ENCODE results near the gene B3GNT8. TPM values are rescaled to one million over a fixed set of nuclear protein-coding genes. Genes with fewer than 3 reads are reported as not detected.
A peak's percentile ranks its signal among the peaks of the same experiment; 100 is the strongest.

B3GNT8 gene
- total RNA-seq, 2 donors from 2014 or later, result 3.9 to 4.7 TPM

- Histone ChIP-seq H3K36me3 (ENCODE audit: control insufficient read depth, insufficient read depth, low read length) (peaks cover 7% of the 10 kb centered on the region), H3K9ac (ENCODE audit: extremely low read depth, low read length, poor library complexity, severe bottlenecking) (peak within 1 kb of the TSS; percentile 96), H3K4me1 (ENCODE audit: control insufficient read depth, insufficient read depth, low read length) (no peaks in the 10 kb centered on the region), H3K4me3 (ENCODE audit: low read length) (peak within 1 kb of the TSS; percentile 98), H3K27me3 (ENCODE audit: control insufficient read depth, insufficient read depth, low read length, poor library complexity, severe bottlenecking) (no peaks in the 10 kb centered on the region), H3K27ac (ENCODE audit: low read depth, low read length) (peak within 1 kb of the TSS; percentile 90), H3K9me3 (ENCODE audit: control insufficient read depth, low read length) (no peaks in the 10 kb centered on the region)
- Mint-ChIP-seq H3K4me3 (no peak within 1 kb of the TSS), H3K4me1 (peaks cover 6% of the 10 kb centered on the region), H3K36me3 (ENCODE audit: low read depth) (peaks cover 15% of the 10 kb centered on the region), H3K27me3 (ENCODE audit: insufficient read depth) (peaks cover 18% of the 10 kb centered on the region), H3K9me3 (no peaks in the 10 kb centered on the region), H3K27ac (no peak within 1 kb of the TSS)
- peak; percentile 98 for DNase-seq
- TF ChIP-seq CTCF (conservative IDR thresholded peaks at IDR 0.05), result peak; percentile 68
- WGBS, 2 experiments (ENCODE audit: insufficient coverage in 1 of 2, insufficient read length in 1 of 2), result 2% methylated on average over 35 to 40 of the region's 40 CpGs
Observed at GRCh38 chr19:41439441-41440222, 12.5 kb upstream of the B3GNT8 start, which contains the start of gene DMAC2. Gene DMAC2, minus strand, starts transcription at chr19:41439912. Its CDS starts 13 bp downstream, at chr19:41439899.

DNA sequence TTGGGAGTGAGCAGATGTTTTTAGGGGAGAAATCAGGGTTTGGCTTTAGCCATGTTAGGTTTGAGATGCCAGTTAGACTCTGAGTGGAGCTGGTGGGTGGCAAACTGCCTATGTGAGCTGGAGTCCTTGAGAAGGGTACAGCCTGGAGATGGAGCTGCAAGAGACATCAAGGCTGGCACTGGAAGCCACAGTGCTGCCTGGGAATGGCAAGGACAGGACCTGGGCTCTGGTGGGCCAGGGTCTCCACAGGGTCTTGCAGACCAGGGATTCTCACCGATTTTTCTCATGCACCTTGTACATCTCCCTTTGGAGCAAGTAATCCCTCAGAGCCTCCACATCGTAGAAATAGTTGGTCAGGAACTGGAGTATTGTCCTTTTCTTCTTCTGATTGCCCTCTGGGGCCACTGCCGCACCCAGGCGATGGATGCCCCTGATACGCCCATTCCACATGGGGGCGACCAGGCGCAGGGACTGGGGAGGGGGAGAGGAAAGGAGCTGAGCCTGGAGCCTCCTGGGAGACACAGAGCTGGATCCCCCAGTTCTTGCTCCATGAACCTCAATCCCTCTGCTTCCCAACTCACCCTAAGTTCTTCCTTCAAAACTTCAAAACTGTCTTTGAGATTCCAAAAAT is 10.9 kb upstream of the B3GNT8 start:
- Mint-ChIP-seq H3K4me1 (peaks cover 6% of the 10 kb centered on the region), H3K4me3 (no peak overlapping the region), H3K27ac (no peak overlapping the region), H3K27me3 (ENCODE audit: insufficient read depth) (peaks cover 7% of the 10 kb centered on the region), H3K9me3 (no peaks in the 10 kb centered on the region), H3K36me3 (ENCODE audit: low read depth) (peaks cover 19% of the 10 kb centered on the region)
- no peak overlapping the region for H3K4me3 ChIP-seq (ENCODE audit: low read length)
- no peak for TF ChIP-seq CTCF (conservative IDR thresholded peaks at IDR 0.05)
- no peaks in the 10 kb centered on the region for H3K4me1 ChIP-seq (ENCODE audit: control insufficient read depth, insufficient read depth, low read length)
- H3K9me3 ChIP-seq (ENCODE audit: control insufficient read depth, low read length), result no peaks in the 10 kb centered on the region
- 88 to 94% methylated on average over 2 to 7 of the region's 7 CpGs for WGBS, 2 experiments (ENCODE audit: insufficient coverage in 1 of 2, insufficient read length in 1 of 2)
- H3K9ac ChIP-seq (ENCODE audit: extremely low read depth, low read length, poor library complexity, severe bottlenecking), result no peak overlapping the region
- H3K27ac ChIP-seq (ENCODE audit: low read depth, low read length), result no peak overlapping the region
- peak; percentile 38 for DNase-seq
- H3K36me3 ChIP-seq (ENCODE audit: control insufficient read depth, insufficient read depth, low read length), result peaks cover 12% of the 10 kb centered on the region
- no peaks in the 10 kb centered on the region for H3K27me3 ChIP-seq (ENCODE audit: control insufficient read depth, insufficient read depth, low read length, poor library complexity, severe bottlenecking)

DNA sequence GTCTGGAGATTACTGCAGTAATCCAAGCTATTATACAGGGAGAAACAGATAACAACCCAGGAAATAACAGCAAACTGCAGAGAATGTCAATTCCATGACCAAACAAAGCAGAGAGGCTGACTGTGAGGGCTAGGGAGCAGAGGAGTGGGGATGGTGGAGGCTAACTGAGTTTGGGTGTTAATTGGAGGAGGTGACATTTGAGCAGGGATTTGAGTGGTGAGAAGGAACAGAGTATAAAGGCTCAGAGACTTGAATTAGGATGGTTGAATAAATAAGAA is 9.4 kb upstream of the B3GNT8 start:
- Mint-ChIP-seq H3K4me1 (peaks cover 6% of the 10 kb centered on the region), H3K27ac (peak overlapping the region; percentile 36), H3K36me3 (ENCODE audit: low read depth) (peaks cover 32% of the 10 kb centered on the region)

More for the DNA sequence above, 9.4 kb upstream of the B3GNT8 start:
- peaks cover 4% of the 10 kb centered on the region for H3K27me3 Mint-ChIP-seq (ENCODE audit: insufficient read depth)
- H3K27me3 ChIP-seq (ENCODE audit: control insufficient read depth, insufficient read depth, low read length, poor library complexity, severe bottlenecking), result no peaks in the 10 kb centered on the region
- no peak overlapping the region for H3K27ac ChIP-seq (ENCODE audit: low read depth, low read length)
- peaks cover 24% of the 10 kb centered on the region for H3K36me3 ChIP-seq (ENCODE audit: control insufficient read depth, insufficient read depth, low read length)
- no peaks in the 10 kb centered on the region for H3K4me1 ChIP-seq (ENCODE audit: control insufficient read depth, insufficient read depth, low read length)
- H3K9me3 ChIP-seq (ENCODE audit: control insufficient read depth, low read length), result no peaks in the 10 kb centered on the region
- H3K4me3 Mint-ChIP-seq, result no peak overlapping the region
- no peak for TF ChIP-seq CTCF (conservative IDR thresholded peaks at IDR 0.05)
- peak; percentile 38 for DNase-seq
- H3K9me3 Mint-ChIP-seq, result no peaks in the 10 kb centered on the region
- no peak overlapping the region for H3K9ac ChIP-seq (ENCODE audit: extremely low read depth, low read length, poor library complexity, severe bottlenecking)
- H3K4me3 ChIP-seq (ENCODE audit: low read length), result no peak overlapping the region
